ENCODE measurements around the gene ANO6. TPM values are rescaled to one million over a fixed set of nuclear protein-coding genes. Genes with fewer than 3 reads are reported as not detected.
A peak's percentile ranks its signal among the peaks of the same experiment; 100 is the strongest.
"Not testable (repeated sequence)": the region's sequence is repeated elsewhere in the genome, so short reads cannot be mapped to it uniquely, and the experiment has no call there.

The ANO6 gene, protein sequence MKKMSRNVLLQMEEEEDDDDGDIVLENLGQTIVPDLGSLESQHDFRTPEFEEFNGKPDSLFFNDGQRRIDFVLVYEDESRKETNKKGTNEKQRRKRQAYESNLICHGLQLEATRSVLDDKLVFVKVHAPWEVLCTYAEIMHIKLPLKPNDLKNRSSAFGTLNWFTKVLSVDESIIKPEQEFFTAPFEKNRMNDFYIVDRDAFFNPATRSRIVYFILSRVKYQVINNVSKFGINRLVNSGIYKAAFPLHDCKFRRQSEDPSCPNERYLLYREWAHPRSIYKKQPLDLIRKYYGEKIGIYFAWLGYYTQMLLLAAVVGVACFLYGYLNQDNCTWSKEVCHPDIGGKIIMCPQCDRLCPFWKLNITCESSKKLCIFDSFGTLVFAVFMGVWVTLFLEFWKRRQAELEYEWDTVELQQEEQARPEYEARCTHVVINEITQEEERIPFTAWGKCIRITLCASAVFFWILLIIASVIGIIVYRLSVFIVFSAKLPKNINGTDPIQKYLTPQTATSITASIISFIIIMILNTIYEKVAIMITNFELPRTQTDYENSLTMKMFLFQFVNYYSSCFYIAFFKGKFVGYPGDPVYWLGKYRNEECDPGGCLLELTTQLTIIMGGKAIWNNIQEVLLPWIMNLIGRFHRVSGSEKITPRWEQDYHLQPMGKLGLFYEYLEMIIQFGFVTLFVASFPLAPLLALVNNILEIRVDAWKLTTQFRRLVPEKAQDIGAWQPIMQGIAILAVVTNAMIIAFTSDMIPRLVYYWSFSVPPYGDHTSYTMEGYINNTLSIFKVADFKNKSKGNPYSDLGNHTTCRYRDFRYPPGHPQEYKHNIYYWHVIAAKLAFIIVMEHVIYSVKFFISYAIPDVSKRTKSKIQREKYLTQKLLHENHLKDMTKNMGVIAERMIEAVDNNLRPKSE
- total RNA-seq, result 10 to 100 TPM; 16.9 to 23.0 (median 20.4) TPM

DNA sequence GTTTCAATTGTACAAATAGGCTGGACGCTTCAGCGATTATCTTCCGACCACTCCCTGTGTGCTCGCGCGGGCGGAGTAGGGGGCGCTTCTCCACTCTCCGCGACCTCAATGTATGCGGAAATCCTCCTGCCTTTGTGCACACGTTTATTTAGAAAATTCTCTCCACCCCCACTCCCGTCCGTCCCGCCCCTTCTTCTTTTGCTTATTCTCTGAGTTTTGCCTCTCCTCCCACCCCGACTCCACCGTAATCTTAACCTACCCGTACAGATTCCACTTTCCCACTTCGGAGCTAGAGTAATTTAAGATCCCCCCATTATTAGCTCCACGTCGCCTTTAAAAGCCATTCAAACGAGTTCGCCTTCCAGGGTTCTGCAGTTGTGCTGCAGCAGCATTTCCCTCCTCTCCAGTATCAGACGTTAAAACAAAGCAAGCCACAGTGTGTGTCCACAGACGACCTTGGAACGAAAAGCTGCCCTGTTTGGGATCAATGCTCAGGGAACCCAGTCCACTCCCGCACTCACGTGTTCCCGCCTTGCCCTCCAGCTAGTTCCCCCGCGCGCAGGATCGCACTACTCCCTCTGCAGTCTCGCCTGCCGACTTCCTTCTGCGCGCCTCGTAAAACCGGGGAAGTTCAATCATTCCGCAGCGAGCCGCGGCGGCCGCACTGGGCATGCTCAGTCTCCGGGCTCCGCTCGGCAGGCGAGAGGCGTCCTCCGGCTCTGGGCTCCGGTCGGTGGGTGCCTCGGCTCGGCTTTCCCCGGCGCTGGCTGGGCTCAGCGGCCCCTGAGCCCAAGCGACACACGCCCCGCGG, at the start of gene ANO6:
Gene ANO6, plus strand, starts transcription at position 677 of the 811 bp plus-strand sequence. CDS start 227 bp downstream, outside the sequence.
- Histone ChIP-seq H3K27ac (peak within 1 kb of the TSS; percentile 91 to 97 (median 96)), H3K4me3 (peak within 1 kb of the TSS; percentile 55 to 82 (median 78)), H3K9me3 (no peaks in the 10 kb centered on the region), H3K27me3 (peaks cover 3% of the 10 kb centered on the region), H3K4me1 (peaks cover 10 to 46% (median 14%) of the 10 kb centered on the region in 4 donors), H3K36me3 (no peaks in the 10 kb centered on the region)
- DNase-seq, result peak; percentile 92
- peak; percentile 91 to 93 (median 92) for TF ChIP-seq POLR2AphosphoS5 (IDR thresholded peaks at IDR 0.05)
- peak in 1 of 5 experiments; percentile 1 for TF ChIP-seq CTCF (IDR thresholded peaks at IDR 0.05)
- peak; percentile 78 for TF ChIP-seq POLR2A (IDR thresholded peaks at IDR 0.05)
- TF ChIP-seq EP300 (IDR thresholded peaks at IDR 0.05; ENCODE audit: low read depth), result no peak
- WGBS, 2 donors (ENCODE audit: low coverage in 1 of 2), result 1 to 2% methylated on average over 10 to 39 of the region's 62 CpGs
- in situ Hi-C loops (cut with MboI; ENCODE audit: low pct_ligation_motif_present in 1 of 4, low pct_unique_long_range_greater_than_20kb in 1 of 4, low sequenced_read_pairs in 3 of 4) (loop anchor here in 1 of 4 donors (25.0 kb wide), 1 partner anchor 172 kb away; no protein-coding TSS in a partner anchor), intact Hi-C loops (cut with DNase I; ENCODE audit: low total_unique reads) (loop anchor here (10.0 kb wide), 1 partner anchor 149 kb away; no protein-coding TSS in a partner anchor)

DNA sequence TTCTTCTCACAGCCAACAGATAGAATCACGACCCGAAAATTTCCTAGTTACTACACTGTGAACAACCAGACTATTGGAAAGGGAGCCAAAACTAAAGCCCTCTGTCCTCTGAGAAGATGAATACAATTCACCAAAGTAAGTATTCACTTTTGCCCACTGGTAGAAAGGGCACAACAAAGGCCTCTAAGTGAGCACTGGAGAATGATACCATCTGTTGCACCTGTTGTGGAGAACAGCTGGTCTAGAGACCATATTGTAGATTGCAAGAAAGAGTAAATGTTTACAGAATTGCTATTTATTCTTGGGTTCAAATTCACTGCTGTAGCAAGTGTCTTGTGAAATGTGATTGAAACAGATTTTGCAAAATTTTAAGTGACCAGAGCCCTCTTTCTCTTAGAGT, 46.9 kb upstream of the ANO6 start:
- no peak overlapping the region for H3K4me3 ChIP-seq
- intact Hi-C loops (cut with DNase I; ENCODE audit: low total_unique reads), result no loop called here
- TF ChIP-seq POLR2AphosphoS5 (IDR thresholded peaks at IDR 0.05) (peak in 2 of 3 donors; percentile 43 to 54), CTCF (IDR thresholded peaks at IDR 0.05) (no peak)
- no peak for DNase-seq
- no peaks in the 10 kb centered on the region for H3K9me3 ChIP-seq
- H3K36me3 ChIP-seq, result no peaks in the 10 kb centered on the region
- in situ Hi-C loops (cut with MboI; ENCODE audit: low pct_ligation_motif_present in 1 of 4, low pct_unique_long_range_greater_than_20kb in 1 of 4, low sequenced_read_pairs in 3 of 4), result loop anchor here in 1 of 4 donors (10.0 kb wide), 1 partner anchor 226 kb away; no protein-coding TSS in a partner anchor
- no peak overlapping the region for H3K27ac ChIP-seq
- H3K27me3 ChIP-seq, result no peaks in the 10 kb centered on the region
- 79 to 92% methylated on average over 2 of the region's 2 CpGs for WGBS, 2 donors (ENCODE audit: low coverage in 1 of 2)
- H3K4me1 ChIP-seq, result no peaks in the 10 kb centered on the region

DNA sequence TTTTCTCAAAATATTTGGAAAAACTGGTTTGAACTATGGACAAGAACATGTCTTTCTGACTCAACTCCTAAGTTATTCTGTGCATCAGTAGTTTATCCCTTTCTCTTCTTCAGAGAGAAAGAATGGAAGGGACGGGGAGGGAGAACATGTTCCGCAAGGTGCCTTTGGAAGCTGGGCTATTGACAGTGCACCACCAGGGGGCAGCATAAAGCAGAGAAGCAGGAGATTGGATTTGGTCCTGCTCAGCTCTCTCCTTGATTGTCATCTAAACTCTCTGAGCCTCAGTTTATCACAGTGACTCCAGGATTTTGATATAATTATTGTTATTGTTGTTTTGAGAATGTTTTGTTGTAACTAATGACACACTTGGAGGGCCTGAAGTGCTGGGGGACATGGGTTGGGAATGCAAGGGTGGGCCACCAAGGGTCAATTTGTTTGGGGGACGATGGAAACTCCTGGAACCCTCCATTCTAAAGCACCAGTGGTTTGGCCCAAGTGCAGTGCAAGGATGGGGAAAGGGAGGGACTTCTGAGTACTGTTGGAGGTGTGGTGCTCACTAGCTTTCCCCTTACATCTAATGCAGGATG, 45.3 kb upstream of the ANO6 start:
- Histone ChIP-seq H3K4me3 (no peak overlapping the region), H3K9me3 (no peaks in the 10 kb centered on the region), H3K4me1 (no peaks in the 10 kb centered on the region), H3K36me3 (no peaks in the 10 kb centered on the region), H3K27me3 (no peaks in the 10 kb centered on the region), H3K27ac (no peak overlapping the region)
- intact Hi-C loops (cut with DNase I; ENCODE audit: low total_unique reads), result no loop called here
- TF ChIP-seq POLR2A (IDR thresholded peaks at IDR 0.05), result no peak
- peak; percentile 72 to 92 (median 84) for TF ChIP-seq CTCF (IDR thresholded peaks at IDR 0.05)
- peak; percentile 87 for DNase-seq
- in situ Hi-C loops (cut with MboI; ENCODE audit: low pct_ligation_motif_present in 1 of 4, low pct_unique_long_range_greater_than_20kb in 1 of 4, low sequenced_read_pairs in 3 of 4), result no loop called here
- WGBS, 2 donors (ENCODE audit: low coverage in 1 of 2), result 17 to 50% methylated on average over 2 to 3 of the region's 3 CpGs

DNA sequence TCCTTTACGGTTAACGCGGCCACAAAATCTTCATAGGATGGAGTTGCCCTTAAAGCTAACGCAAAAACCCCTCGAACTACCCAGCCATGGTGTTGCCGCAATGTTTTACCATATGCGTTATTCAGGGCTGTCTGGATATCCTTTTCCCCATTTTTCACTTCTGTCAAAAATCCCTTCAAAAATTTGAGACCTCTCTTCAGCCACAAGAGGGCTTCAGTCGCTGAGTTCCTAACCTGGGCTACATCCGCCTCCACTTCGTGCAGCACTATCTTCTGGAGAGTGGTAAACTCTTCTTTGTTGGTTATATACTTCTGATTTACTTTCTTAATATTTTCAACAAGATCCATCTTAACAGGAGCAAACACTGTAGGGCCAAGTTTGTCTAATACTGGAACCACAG, 42.6 kb upstream of the ANO6 start:
- peaks cover 5 to 12% of the 10 kb centered on the region in 2 donors for H3K9me3 ChIP-seq
- H3K27me3 ChIP-seq; intact Hi-C loops (cut with DNase I; ENCODE audit: low total_unique reads); H3K27ac ChIP-seq; H3K4me3 ChIP-seq; in situ Hi-C loops (cut with MboI; ENCODE audit: low pct_ligation_motif_present in 1 of 4, low pct_unique_long_range_greater_than_20kb in 1 of 4, low sequenced_read_pairs in 3 of 4); H3K36me3 ChIP-seq; H3K4me1 ChIP-seq; DNase-seq: not testable (repeated sequence)
- 75 to 94% methylated on average over 2 to 10 of the region's 10 CpGs for WGBS, 2 donors (ENCODE audit: low coverage in 1 of 2)
